PC-3 (cell line): ENCODE data around the gene RNF215. TPM values are rescaled to one million over a fixed set of nuclear protein-coding genes. Genes with fewer than 3 reads are reported as not detected.

ENCODE experiments used
- ATAC-seq: fragments of 200-7000 bp; cut with Tn5 transposase; 2 replicates; pipeline ENCODE4 v1.9.1; 2020; ENCODE audit warnings: mild to moderate bottlenecking, moderate library complexity
- BruUV-seq: library from RNA; stranded (reverse); fragments of 400-500 nt; replicated peaks from 2 replicates; lab custom pipeline; 2021; lab: Mats Ljungman, UMichigan
- CTCF ChIA-PET: fragments of 300-600 bp; sonication (Branson Sonifier 250); formaldehyde crosslinking; loops from one replicate; lab custom pipeline; 2022; ENCODE audit warnings: antibody characterized with exemption; lab: Charles Lee
- POLR2A ChIA-PET: fragments of 300-600 bp; sonication (Branson Sonifier 250); formaldehyde crosslinking; loops from one replicate; lab custom pipeline; 2022; ENCODE audit warnings: antibody characterized with exemption; ENCODE audit not compliant: unreplicated experiment; lab: Charles Lee
- DNase-seq: peaks from one replicate; pipeline ENCODE4 v3.0.0-alpha.2; 2015
- H2AFZ ChIP-seq: fragments of 300-600 bp; sonication (generic); 2 replicates; pipeline ENCODE4 v1.6.0; 2016; ENCODE audit warnings: antibody characterized with exemption, low read length
- H3F3A ChIP-seq: fragments of 300-600 bp; sonication (generic); one replicate; pipeline ENCODE4 v1.6.0; 2017; ENCODE audit warnings: antibody characterized with exemption, low read length, control low read depth, mild to moderate bottlenecking; ENCODE audit not compliant: unreplicated experiment
- H3K27ac ChIP-seq: fragments of 300-600 bp; sonication (generic); 2 replicates; pipeline ENCODE4 v1.5.1; 2016; ENCODE audit warnings: mild to moderate bottlenecking, low read length
- H3K27me3 ChIP-seq: fragments of 300-600 bp; sonication (generic); 2 replicates; pipeline ENCODE4 v1.6.1; 2016; ENCODE audit warnings: low read length, mixed read lengths
- H3K36me3 ChIP-seq: fragments of 300-600 bp; sonication (generic); 2 replicates; pipeline ENCODE4 v1.6.1; 2016; ENCODE audit warnings: low read depth, mixed run types, low read length, mixed read lengths
- H3K4me1 ChIP-seq: fragments of 300-600 bp; sonication (generic); 2 replicates; pipeline ENCODE4 v1.5.1; 2016; ENCODE audit warnings: low read length; ENCODE audit not compliant: insufficient read depth
- H3K4me2 ChIP-seq: fragments of 300-600 bp; sonication (generic); 2 replicates; pipeline ENCODE4 v1.6.0; 2016; ENCODE audit warnings: low read length
- H3K4me3 ChIP-seq: fragments of 300-600 bp; sonication (generic); 2 replicates; pipeline ENCODE4 v1.5.1; 2016; ENCODE audit warnings: mild to moderate bottlenecking, low read length, mixed read lengths
- H3K79me2 ChIP-seq: fragments of 300-600 bp; sonication (generic); 2 replicates; pipeline ENCODE4 v1.6.1; 2017; ENCODE audit warnings: low read length, mixed read lengths
- H3K9ac ChIP-seq: fragments of 300-600 bp; sonication (generic); 2 replicates; pipeline ENCODE4 v1.6.0; 2016; ENCODE audit warnings: mild to moderate bottlenecking, low read length
- H3K9me2 ChIP-seq: fragments of 300-600 bp; sonication (generic); replicated peaks from 2 replicates; pipeline ENCODE4 v1.6.1; 2016; ENCODE audit warnings: mixed run types, low read length, mixed read lengths
- H3K9me3 ChIP-seq: fragments of 300-600 bp; sonication (generic); 2 replicates; pipeline ENCODE4 v1.6.1; 2016; ENCODE audit warnings: low read length, mixed read lengths
- H4K20me1 ChIP-seq: fragments of 300-600 bp; sonication (generic); 2 replicates; pipeline ENCODE4 v1.6.1; 2016; ENCODE audit warnings: low read length, mixed read lengths
- EZH2 ChIP-seq: fragments of 300-600 bp; sonication (generic); IDR thresholded peaks from one replicate; pipeline ENCODE4 v1.6.1; 2017; ENCODE audit warnings: antibody characterized with exemption, mild to moderate bottlenecking, low read length; ENCODE audit not compliant: unreplicated experiment
- EZH2phosphoT487 ChIP-seq: fragments of 300-600 bp; sonication (generic); IDR thresholded peaks from 2 replicates; pipeline ENCODE4 v1.6.1; 2018; ENCODE audit warnings: mild to moderate bottlenecking, antibody characterized with exemption, low read length, borderline replicate concordance
- intact Hi-C: fragments of 100-400 bp; cut with micrococcal nuclease; formaldehyde crosslinking; loops from 2 replicates; pipeline ENCODE4 v1.9.0; 2023
- total RNA-seq: library from RNA; depleted of rRNA; stranded (reverse); fragments of >200 nt; gene quantifications from 2 replicates; pipeline ENCODE4 v1.2.3, GENCODE V29; 2014
- TF ChIP-seq, protein P1 (sequence below): fragments of 300-600 bp; sonication (generic); conservative IDR thresholded peaks from 2 replicates; pipeline ENCODE4 v1.5.1; 2017; ENCODE audit warnings: antibody characterized with exemption, low read depth, mild to moderate bottlenecking, low read length

Gene RNF215
- total RNA-seq, 1 experiment from 2014 or later, result 22.6 TPM

- Histone ChIP-seq H3K9ac (no peak overlapping the region), H3F3A (no peaks in the 10 kb centered on the region), H3K36me3 (no peaks in the 10 kb centered on the region), H3K4me2 (no peak overlapping the region), H4K20me1 (no peaks in the 10 kb centered on the region), H3K9me3 (no peaks in the 10 kb centered on the region), H2AFZ (no peak overlapping the region), H3K79me2 (no peaks in the 10 kb centered on the region), H3K27me3 (no peaks in the 10 kb centered on the region), H3K9me2 (no peaks in the 10 kb centered on the region), H3K4me1 (no peaks in the 10 kb centered on the region), H3K4me3 (no peak overlapping the region), H3K27ac (no peak overlapping the region)
- POLR2A ChIA-PET, result no interaction called here
- CTCF ChIA-PET, result no interaction called here
- TF ChIP-seq, protein P1, sequence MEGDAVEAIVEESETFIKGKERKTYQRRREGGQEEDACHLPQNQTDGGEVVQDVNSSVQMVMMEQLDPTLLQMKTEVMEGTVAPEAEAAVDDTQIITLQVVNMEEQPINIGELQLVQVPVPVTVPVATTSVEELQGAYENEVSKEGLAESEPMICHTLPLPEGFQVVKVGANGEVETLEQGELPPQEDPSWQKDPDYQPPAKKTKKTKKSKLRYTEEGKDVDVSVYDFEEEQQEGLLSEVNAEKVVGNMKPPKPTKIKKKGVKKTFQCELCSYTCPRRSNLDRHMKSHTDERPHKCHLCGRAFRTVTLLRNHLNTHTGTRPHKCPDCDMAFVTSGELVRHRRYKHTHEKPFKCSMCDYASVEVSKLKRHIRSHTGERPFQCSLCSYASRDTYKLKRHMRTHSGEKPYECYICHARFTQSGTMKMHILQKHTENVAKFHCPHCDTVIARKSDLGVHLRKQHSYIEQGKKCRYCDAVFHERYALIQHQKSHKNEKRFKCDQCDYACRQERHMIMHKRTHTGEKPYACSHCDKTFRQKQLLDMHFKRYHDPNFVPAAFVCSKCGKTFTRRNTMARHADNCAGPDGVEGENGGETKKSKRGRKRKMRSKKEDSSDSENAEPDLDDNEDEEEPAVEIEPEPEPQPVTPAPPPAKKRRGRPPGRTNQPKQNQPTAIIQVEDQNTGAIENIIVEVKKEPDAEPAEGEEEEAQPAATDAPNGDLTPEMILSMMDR, result no peak
- TF ChIP-seq EZH2phosphoT487 (no peak), EZH2 (no peak)
- intact Hi-C loops, result no loop called here
- ATAC-seq (no peak), DNase-seq (no peak)
- no TSS peak for BruUV-seq
These were observed 14.3 kb downstream of the RNF215 start for GRCh38 chr22:30372915-30373314.

DNA sequence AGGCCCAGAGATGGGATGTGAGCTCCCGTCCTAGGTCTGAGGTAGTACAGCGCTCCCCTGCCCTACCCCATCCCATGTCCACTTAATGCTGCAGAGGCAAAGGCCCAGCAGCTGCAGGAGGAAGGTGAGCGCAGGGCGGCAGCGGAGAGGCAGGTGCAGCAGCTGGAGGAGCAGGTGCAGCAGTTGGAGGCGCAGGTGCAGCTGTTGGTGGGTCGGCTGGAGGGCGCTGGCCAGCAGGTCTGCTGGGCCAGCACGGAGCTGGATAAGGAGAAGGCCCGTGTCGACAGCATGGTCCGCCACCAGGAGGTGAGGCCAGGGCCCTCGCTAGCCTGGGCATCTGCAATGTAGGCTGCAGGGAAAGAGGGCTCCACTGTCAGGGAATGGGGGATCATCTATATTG is 15.2 kb downstream of the RNF215 start:
- CTCF ChIA-PET, result no interaction called here
- no peak for DNase-seq
- no peaks in the 10 kb centered on the region for H4K20me1 ChIP-seq
- intact Hi-C loops, result no loop called here
- no peaks in the 10 kb centered on the region for H3K9me2 ChIP-seq
- H3K9me3 ChIP-seq, result no peaks in the 10 kb centered on the region
- H3K4me2 ChIP-seq, result no peak overlapping the region
- ATAC-seq, result no peak
- H3K79me2 ChIP-seq, result no peaks in the 10 kb centered on the region
- H3F3A ChIP-seq, result no peaks in the 10 kb centered on the region
- no peak overlapping the region for H2AFZ ChIP-seq
- no peaks in the 10 kb centered on the region for H3K4me1 ChIP-seq
- no peaks in the 10 kb centered on the region for H3K27me3 ChIP-seq
- TF ChIP-seq EZH2, result no peak
- no peak for TF ChIP-seq EZH2phosphoT487
- TF ChIP-seq, protein P1, result no peak
- H3K9ac ChIP-seq, result no peak overlapping the region
- POLR2A ChIA-PET, result no interaction called here
- no peaks in the 10 kb centered on the region for H3K36me3 ChIP-seq
- no TSS peak for BruUV-seq
- no peak overlapping the region for H3K4me3 ChIP-seq
- no peak overlapping the region for H3K27ac ChIP-seq

GRCh38 chr22:30371321-30371720 is 15.9 kb downstream of the RNF215 start:
- Histone ChIP-seq H3K79me2 (no peaks in the 10 kb centered on the region), H2AFZ (no peak overlapping the region), H3K4me1 (no peaks in the 10 kb centered on the region), H3K4me2 (no peak overlapping the region), H3K9me2 (no peaks in the 10 kb centered on the region), H3K36me3 (no peaks in the 10 kb centered on the region), H3K4me3 (no peak overlapping the region), H3K9me3 (no peaks in the 10 kb centered on the region), H3F3A (no peaks in the 10 kb centered on the region), H4K20me1 (no peaks in the 10 kb centered on the region), H3K9ac (no peak overlapping the region), H3K27ac (no peak overlapping the region), H3K27me3 (no peaks in the 10 kb centered on the region)
- BruUV-seq, result no TSS peak
- ATAC-seq, result no peak
- ChIA-PET POLR2A (interaction anchor here (0.6 kb wide), 1 partner anchor 267 kb away, joined by 3 read pairs; no protein-coding TSS in a partner anchor), CTCF (no interaction called here)
- no peak for TF ChIP-seq EZH2phosphoT487
- TF ChIP-seq EZH2, result no peak
- TF ChIP-seq, protein P1, result no peak
- DNase-seq, result no peak
- intact Hi-C loops, result no loop called here
